SU-DHL-6 (cell line): ENCODE measurements around the gene NRXN2.

Source experiments
- H2AFZ ChIP-seq: fragments of 200-600 bp; sonication (generic); 2 replicates; pipeline ENCODE4 v1.6.1; 2014; ENCODE audit warnings: low read depth, mild to moderate bottlenecking, moderate library complexity, mixed read lengths, antibody characterized with exemption, low read length; ENCODE audit not compliant: severe bottlenecking
- H3F3A ChIP-seq: fragments of 200-600 bp; shearing (Covaris generic); 2 replicates; pipeline ENCODE4 v1.6.0; 2016; ENCODE audit warnings: antibody characterized with exemption, mild to moderate bottlenecking; ENCODE audit not compliant: insufficient read depth
- H3K27ac ChIP-seq: fragments of 200-600 bp; sonication (generic); 2 replicates; pipeline ENCODE4 v1.5.1; 2016; ENCODE audit warnings: low read depth, mild to moderate bottlenecking, low read length, moderate library complexity, mixed read lengths
- H3K27me3 ChIP-seq: fragments of 200-600 bp; sonication (generic), shearing (Covaris generic); 2 replicates; pipeline ENCODE4 v1.6.0; 2014; ENCODE audit warnings: mild to moderate bottlenecking, low read length
- H3K36me3 ChIP-seq: fragments of 200-600 bp; sonication (generic); 2 replicates; pipeline ENCODE4 v1.6.1; 2014; ENCODE audit warnings: mild to moderate bottlenecking, low read length, mixed read lengths
- H3K4me2 ChIP-seq: fragments of 300-600, 200-600 bp; shearing (Covaris generic), sonication (generic); 2 replicates; pipeline ENCODE4 v1.6.0; 2014; ENCODE audit warnings: low read length, low read depth, mild to moderate bottlenecking; ENCODE audit not compliant: poor library complexity, severe bottlenecking
- H3K4me3 ChIP-seq: fragments of 200-600 bp; sonication (generic); 2 replicates; pipeline ENCODE4 v1.5.1; 2014; ENCODE audit warnings: antibody characterized with exemption, low read length, mild to moderate bottlenecking, mixed read lengths; ENCODE audit not compliant: insufficient read depth, poor library complexity, severe bottlenecking
- H3K79me2 ChIP-seq: fragments of 200-600 bp; sonication (generic); 2 replicates; pipeline ENCODE4 v1.6.1; 2014; ENCODE audit warnings: mild to moderate bottlenecking, low read length, moderate library complexity; ENCODE audit not compliant: insufficient read depth
- H3K9ac ChIP-seq: fragments of 200-600 bp; sonication (generic); 2 replicates; pipeline ENCODE4 v1.7.0; 2014; ENCODE audit warnings: mild to moderate bottlenecking, low read length
- H3K9me2 ChIP-seq: fragments of 200-600 bp; sonication (generic); replicated peaks from 2 replicates; pipeline ENCODE4 v1.6.1; 2014; ENCODE audit warnings: low read length; ENCODE audit not compliant: insufficient read depth
- H3K9me3 ChIP-seq: fragments of 200-600 bp; sonication (generic); 2 replicates; pipeline ENCODE4 v1.6.1; 2014; ENCODE audit warnings: low read length, mixed read lengths; ENCODE audit not compliant: insufficient read depth
- H4K20me1 ChIP-seq: fragments of 200-600 bp; sonication (generic); 2 replicates; pipeline ENCODE4 v1.6.1; 2014; ENCODE audit warnings: low read depth, mild to moderate bottlenecking, antibody characterized with exemption, low read length, moderate library complexity, mixed read lengths
- EZH2phosphoT487 ChIP-seq: fragments of 200-600 bp; sonication (generic), shearing (Covaris generic); conservative IDR thresholded peaks from 2 replicates; pipeline ENCODE4 v1.6.1; 2018; ENCODE audit warnings: mild to moderate bottlenecking, antibody characterized with exemption, low read length, moderate library complexity, mixed read lengths
- TF ChIP-seq, protein P1 (sequence below): fragments of 200-600 bp; sonication (generic); IDR thresholded peaks from one replicate; pipeline ENCODE4 v1.5.1; 2017; ENCODE audit warnings: antibody characterized with exemption, mild to moderate bottlenecking, low read length, moderate library complexity; ENCODE audit not compliant: insufficient read depth, poor library complexity, severe bottlenecking

Gene NRXN2

DNA sequence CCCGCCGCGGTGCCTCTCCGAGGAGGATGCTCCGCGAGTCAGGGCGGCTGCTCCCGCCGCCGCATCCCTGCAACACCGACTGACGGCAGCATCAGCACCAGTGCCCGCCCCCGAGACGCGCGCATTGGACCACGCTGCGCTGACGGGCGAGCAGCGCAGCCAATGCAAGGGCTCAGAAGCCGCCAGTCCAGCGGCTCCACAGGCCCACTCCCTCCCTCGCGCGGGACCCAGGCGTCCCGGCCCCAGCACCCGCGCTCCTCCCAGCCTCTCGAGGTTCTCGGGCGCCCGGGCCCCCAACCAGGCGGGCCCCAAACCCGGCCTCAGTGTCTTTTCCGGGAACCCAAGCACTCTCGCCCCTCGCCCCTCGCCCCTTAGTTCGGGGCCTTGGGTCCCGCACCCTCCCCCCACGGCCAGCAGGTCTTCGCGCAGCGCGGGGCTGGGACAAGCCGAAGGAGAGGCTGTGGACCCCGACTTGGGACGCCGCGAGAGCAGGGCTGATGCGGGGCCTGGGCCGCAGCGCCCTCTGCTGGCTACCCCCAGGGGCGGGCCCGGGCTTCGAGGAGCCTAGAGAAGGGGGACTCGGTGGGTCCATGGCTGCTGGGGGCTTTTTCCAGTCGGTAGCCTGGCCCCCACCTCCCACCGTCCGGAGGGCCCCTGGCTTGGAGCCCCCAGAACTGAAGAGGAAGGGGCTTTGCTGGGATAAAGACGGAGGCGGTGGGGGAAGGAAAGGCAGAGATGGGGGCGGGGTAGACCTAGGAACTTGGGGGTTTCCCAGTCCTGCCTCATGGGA lies at the start of gene NRXN2:
Gene NRXN2, minus strand, starts transcription at position 81 of the 790 bp plus-strand sequence. CDS start 9,498 bp downstream, outside the sequence.
- no peaks in the 10 kb centered on the region for H3K9me2 ChIP-seq
- peak within 1 kb of the TSS; percentile 85 for H2AFZ ChIP-seq
- TF ChIP-seq, protein P1, sequence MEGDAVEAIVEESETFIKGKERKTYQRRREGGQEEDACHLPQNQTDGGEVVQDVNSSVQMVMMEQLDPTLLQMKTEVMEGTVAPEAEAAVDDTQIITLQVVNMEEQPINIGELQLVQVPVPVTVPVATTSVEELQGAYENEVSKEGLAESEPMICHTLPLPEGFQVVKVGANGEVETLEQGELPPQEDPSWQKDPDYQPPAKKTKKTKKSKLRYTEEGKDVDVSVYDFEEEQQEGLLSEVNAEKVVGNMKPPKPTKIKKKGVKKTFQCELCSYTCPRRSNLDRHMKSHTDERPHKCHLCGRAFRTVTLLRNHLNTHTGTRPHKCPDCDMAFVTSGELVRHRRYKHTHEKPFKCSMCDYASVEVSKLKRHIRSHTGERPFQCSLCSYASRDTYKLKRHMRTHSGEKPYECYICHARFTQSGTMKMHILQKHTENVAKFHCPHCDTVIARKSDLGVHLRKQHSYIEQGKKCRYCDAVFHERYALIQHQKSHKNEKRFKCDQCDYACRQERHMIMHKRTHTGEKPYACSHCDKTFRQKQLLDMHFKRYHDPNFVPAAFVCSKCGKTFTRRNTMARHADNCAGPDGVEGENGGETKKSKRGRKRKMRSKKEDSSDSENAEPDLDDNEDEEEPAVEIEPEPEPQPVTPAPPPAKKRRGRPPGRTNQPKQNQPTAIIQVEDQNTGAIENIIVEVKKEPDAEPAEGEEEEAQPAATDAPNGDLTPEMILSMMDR: peak; percentile 98
- TF ChIP-seq EZH2phosphoT487: no peak
- H3K9me3 ChIP-seq: no peaks in the 10 kb centered on the region
- H4K20me1 ChIP-seq: no peaks in the 10 kb centered on the region
- no peak within 1 kb of the TSS for H3K27ac ChIP-seq
- H3K79me2 ChIP-seq: no peaks in the 10 kb centered on the region
- H3K27me3 ChIP-seq: no peaks in the 10 kb centered on the region
- peak within 1 kb of the TSS; percentile 63 for H3K4me3 ChIP-seq
- no peaks in the 10 kb centered on the region for H3K36me3 ChIP-seq
- no peaks in the 10 kb centered on the region for H3F3A ChIP-seq
- H3K4me2 ChIP-seq: peak within 1 kb of the TSS; percentile 75
- peak within 1 kb of the TSS; percentile 62 for H3K9ac ChIP-seq

DNA sequence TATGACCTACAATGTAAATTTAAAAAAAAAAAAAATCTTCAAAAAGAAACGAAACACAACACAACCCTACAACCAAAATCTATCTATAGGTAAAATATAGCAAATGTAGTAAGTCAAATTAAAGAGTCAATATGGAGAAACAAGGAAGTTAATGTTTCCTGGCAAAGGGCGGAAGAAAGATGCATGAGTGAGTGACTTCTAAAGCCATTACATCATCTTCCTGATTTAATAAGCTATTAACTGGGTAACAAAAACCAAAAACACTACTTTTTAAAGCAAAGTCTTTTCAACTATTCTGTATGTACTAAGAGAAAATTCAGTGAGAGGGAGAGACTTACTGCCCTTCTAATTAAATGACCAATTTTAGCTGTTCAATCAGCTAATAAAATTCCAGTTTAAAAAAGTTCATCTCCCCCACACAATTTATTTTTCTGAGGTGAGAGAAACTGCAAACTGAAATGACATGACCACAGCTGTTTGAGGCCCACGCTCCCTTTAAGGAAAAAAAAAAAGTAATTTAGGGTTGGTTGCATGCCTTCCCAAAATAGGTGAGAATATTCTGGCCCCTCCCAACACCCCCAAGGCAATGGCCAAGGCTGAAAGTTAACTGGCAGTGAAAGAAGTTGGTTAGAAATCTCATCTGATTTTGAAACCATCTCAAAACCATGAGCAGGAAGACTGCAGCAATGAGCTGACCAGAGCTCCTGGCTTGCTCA lies 49.5 kb upstream of the NRXN2 start:
- H3K9ac ChIP-seq: no peak overlapping the region
- no peak overlapping the region for H3K4me3 ChIP-seq
- peaks cover 71% of the 10 kb centered on the region for H4K20me1 ChIP-seq
- no peaks in the 10 kb centered on the region for H3K9me2 ChIP-seq
- H3K4me2 ChIP-seq: no peak overlapping the region
- TF ChIP-seq, protein P1: no peak
- TF ChIP-seq EZH2phosphoT487: no peak
- peaks cover 64% of the 10 kb centered on the region for H3K79me2 ChIP-seq
- H3K27ac ChIP-seq: peak overlapping the region; percentile 46
- H3K36me3 ChIP-seq: peaks cover 93% of the 10 kb centered on the region
- no peaks in the 10 kb centered on the region for H3K9me3 ChIP-seq
- H3K27me3 ChIP-seq: no peaks in the 10 kb centered on the region
- H3F3A ChIP-seq: peaks cover 66% of the 10 kb centered on the region
- H2AFZ ChIP-seq: no peak overlapping the region

- Histone ChIP-seq H3K4me2 (no peak overlapping the region), H4K20me1 (peaks cover 71% of the 10 kb centered on the region), H3K9me3 (no peaks in the 10 kb centered on the region), H3K27me3 (no peaks in the 10 kb centered on the region), H3K9ac (no peak overlapping the region), H3F3A (peaks cover 66% of the 10 kb centered on the region), H3K4me3 (no peak overlapping the region), H3K27ac (peak overlapping the region; percentile 46; the same call in 1 of the 2 replicates), H3K79me2 (peaks cover 58% of the 10 kb centered on the region), H3K9me2 (no peaks in the 10 kb centered on the region), H2AFZ (no peak overlapping the region), H3K36me3 (peaks cover 92% of the 10 kb centered on the region)
- no peak for TF ChIP-seq EZH2phosphoT487
- TF ChIP-seq, protein P1: no peak
Observed at GRCh38 chr11:64771861-64772260, 48.9 kb upstream of the NRXN2 start.
